ENCODE data around the gene RASA4. TPM values are rescaled to one million over a fixed set of nuclear protein-coding genes. Genes with fewer than 3 reads are reported as not detected.

Gene RASA4
- 1.7 and 2.9 TPM in 2 replicates for total RNA-seq

DNA sequence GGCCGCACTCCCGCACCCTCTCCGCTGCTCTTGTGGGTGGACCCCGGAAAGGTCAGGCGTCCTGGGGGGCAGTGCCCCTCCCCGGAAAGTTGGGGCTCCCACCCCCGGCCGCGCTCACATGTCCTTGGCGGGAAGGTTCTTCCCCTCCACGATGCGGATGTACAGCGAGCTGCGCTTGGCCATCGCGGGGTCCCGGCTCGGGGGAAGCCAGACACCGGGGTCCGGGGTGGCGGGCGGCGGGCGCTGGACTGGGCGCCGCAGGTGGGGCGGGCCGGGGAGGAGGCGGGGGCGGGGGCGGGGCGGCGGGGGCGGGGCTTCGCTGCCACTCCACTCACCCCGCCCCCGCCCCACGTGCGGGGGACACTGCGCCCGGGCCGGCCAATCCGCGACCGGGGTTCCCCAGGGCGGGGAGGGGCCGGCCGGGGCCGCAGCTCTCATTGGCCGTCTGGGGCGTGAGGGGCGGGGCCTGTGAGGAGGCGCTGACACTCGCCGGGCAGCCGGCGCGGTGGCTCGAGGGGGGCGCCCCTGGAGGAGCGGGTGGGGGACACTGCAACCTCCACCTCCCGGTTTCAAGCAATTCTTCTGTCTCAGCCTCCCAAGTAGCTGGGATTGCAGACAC, at the start of gene RASA4:
Gene RASA4 (minus strand): TSS at position 250 of the 619 bp plus-strand sequence. CDS start 67 bp downstream, at position 183.

GRCh38 chr7:102649924-102650323, 33.4 kb upstream of the RASA4 start, which contains the start of gene SPDYE2B:
Gene SPDYE2B, plus strand, starts transcription at chr7:102650319. Its CDS starts 2,030 bp downstream, at chr7:102652349.

GRCh38 chr7:102642691-102643090, 26.1 kb upstream of the RASA4 start, which contains the start of gene UPK3BL1:
Gene UPK3BL1, minus strand, starts transcription at chr7:102642791. Its CDS starts 50 bp downstream, at chr7:102642741.

DNA sequence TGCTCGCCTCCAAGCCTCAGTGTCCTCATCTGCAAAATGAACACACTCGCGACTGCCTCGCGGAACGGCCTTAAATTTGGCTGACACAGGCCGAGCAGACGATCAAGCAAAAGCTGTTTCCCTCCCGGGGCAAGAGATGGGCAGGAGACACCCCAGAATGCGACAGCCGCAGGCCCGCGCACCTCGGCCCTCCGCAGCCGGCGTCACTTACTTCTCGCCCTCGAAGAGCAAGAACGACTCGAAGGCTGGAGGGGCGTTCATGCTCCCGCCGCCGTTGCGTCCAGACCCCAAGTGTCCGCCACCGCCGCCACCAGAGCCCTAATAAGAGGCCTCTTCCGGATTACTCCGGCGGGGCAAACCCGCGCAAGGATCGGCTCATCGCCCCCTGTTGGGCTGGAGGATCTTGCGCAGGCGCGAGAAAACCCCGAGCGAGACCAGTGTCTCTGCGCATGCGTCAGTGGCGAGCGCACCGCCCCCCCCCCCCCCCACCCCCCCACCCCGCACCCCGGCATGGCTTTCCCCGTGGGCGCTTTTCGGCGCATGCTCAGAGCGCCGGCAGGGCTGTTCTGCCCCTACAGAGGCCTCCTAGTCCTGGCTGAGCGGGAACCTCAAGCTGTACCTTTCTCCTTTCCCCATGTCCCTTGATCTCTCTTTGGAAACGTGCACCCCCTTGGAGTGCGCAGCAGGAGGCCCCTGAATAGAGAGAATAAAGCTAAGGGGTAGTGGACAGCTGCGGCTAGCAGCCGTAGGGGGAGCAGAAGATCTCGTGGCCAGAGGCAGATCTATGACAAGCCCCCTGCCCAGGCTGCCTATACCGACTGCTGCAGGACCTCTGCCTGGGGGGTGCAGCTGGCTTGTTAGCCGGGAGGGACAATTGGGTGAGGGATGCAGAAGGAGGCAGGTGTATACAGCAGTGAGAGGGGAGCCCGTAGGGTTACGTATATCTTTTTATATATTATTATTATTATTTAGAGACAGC, 44.0 kb downstream of the RASA4 start, which contains the start of gene POLR2J3:
Gene POLR2J3 (minus strand): TSS at position 323 of the 979 bp plus-strand sequence. CDS start 62 bp downstream, at position 261.

GRCh38 chr7:102550808-102551422, 65.6 kb downstream of the RASA4 start, which contains the start of gene SPDYE2:
Gene SPDYE2, plus strand, starts transcription at chr7:102551226. Its CDS starts 2,030 bp downstream, at chr7:102553256.

GRCh38 chr7:102543596-102543995, 73.0 kb downstream of the RASA4 start, which contains the start of gene UPK3BL2:
Gene UPK3BL2, minus strand, starts transcription at chr7:102543696. Its CDS starts 60 bp downstream, at chr7:102543636.

Other genes with a start within 250 kb of the RASA4 start
- gene PRKRIP1, start 220.4 kb downstream of the RASA4 start, total RNA-seq = 14.4 and 16.0 TPM in 2 replicates
- 7.5 and 13.2 TPM in 2 replicates for gene ORAI2, start 183.2 kb downstream of the RASA4 start, total RNA-seq
- gene ALKBH4, start 151.9 kb downstream of the RASA4 start, total RNA-seq = 6.5 and 8.0 TPM in 2 replicates
- gene LRWD1, start 151.8 kb downstream of the RASA4 start, total RNA-seq = 22.5 and 27.0 TPM in 2 replicates
- 26.8 and 37.6 TPM in 2 replicates for gene POLR2J, start 137.8 kb downstream of the RASA4 start, total RNA-seq
- gene RASA4B, start 99.0 kb downstream of the RASA4 start, total RNA-seq = 0.85 and 1.0 TPM in 2 replicates
- 2.4 and 72.2 TPM in 2 replicates for gene UPK3BL2, start 73.1 kb downstream of the RASA4 start, total RNA-seq
- gene SPDYE2, start 65.5 kb downstream of the RASA4 start, total RNA-seq = not detected in 2 replicates
- gene POLR2J3, start 44.2 kb downstream of the RASA4 start, total RNA-seq = 10.3 and 10.9 TPM in 2 replicates
- gene UPK3BL1, start 26.0 kb upstream of the RASA4 start, total RNA-seq = 40.0 and 90.6 TPM in 2 replicates
- gene SPDYE2B, start 33.6 kb upstream of the RASA4 start, total RNA-seq = not detected in 2 replicates
- 1.2 and 1.4 TPM in 2 replicates for gene POLR2J2, start 54.9 kb upstream of the RASA4 start, total RNA-seq
- 7.2 and 13.0 TPM in 2 replicates for gene FAM185A, start 132.2 kb upstream of the RASA4 start, total RNA-seq

Measured in nasal cavity respiratory epithelium epithelial cell of viscerocranial mucosa (primary cell).